Activated CD8-positive, alpha-beta memory T cell treated with anti-CD3 and anti-CD28 coated beads, Interleukin-2, amount 50 U/mL, for 1 hour (primary cell): ENCODE measurements around the gene HLA-DPB1.
"Not testable (repeated sequence)": the region's sequence is repeated elsewhere in the genome, so short reads cannot be mapped to it uniquely, and the experiment has no call there.

Experiments used
- DNase-seq: peaks from one replicate; pipeline ENCODE4 v3.0.0-alpha.2; 2020; ENCODE audit errors: extremely low read depth

HLA-DPB1 gene

GRCh38 chr6:33075568-33076405 lies at the start of gene HLA-DPB1:
TSS of gene HLA-DPB1 (plus strand) at chr6:33075990. CDS start at chr6:33076042, 52 bp downstream.
- no peak for DNase-seq

DNA sequence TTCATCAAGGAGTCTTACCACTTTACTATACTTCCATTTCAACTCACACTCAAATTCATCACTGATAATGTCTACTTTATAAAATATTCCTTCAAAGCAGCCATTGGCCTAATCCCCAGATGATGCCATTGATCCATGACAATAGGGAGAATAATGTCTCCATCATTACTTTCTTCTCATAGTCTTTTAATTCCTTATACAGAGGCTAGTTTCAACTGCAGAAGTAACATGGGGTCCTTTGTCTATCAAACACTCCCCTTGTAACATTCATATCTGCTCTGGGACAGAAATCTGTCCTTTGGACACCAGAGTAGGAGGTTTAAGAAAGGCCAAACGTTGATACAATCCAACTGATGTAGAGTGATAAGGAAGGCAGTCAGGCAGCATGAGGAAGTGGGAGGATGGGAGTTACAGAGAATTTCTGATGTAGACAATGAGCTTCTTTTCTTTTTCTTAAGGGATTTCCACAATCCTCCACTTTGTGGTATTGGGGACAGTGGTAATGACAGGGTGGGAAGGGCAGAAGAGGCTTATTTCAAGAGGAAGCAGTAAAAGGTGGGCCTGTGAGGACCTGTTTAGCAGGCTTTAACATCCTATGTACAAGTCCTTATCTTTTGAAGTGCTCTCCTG lies 47.5 kb upstream of the HLA-DPB1 start:
- DNase-seq = no peak

DNA sequence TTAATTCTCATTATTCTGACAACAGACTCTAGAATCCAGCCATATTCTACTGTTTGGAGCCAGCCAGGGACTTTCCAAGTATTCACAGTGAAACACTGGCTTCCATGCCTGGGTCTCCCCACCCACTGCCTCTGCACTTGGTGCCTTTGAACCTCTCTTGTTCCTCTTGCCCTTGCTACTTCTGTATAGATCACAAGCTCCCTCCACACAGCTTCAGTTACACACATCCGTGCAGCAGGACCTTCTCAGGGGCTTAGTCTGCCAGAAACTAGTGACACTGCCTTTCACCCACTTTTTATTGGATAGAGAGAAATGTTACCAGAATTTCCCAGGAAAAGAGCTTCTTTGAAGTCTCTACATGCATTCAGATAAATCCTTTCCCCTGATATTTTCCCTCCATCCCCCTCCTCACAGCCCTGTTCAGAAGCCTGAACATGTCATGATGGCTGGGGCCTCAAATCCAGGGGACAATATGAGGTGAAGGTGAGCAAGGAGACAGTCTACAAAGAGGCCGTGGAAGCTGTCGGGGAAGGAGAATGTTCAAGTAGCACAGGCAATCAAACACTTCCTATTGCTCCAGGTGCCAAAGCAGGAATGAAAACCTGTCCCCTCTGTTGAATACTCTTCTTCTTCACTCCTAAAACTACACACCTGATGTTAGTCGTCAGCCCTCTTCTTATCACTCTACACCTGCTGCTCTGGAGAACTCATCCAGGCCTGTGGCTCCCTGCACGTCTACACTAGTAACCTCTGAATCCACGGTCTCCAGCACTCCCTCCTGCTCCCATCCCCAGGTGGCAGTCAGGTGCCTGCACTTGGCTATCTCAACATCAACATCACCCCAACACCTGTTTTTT lies 46.2 kb upstream of the HLA-DPB1 start:
- DNase-seq = no peak

DNA sequence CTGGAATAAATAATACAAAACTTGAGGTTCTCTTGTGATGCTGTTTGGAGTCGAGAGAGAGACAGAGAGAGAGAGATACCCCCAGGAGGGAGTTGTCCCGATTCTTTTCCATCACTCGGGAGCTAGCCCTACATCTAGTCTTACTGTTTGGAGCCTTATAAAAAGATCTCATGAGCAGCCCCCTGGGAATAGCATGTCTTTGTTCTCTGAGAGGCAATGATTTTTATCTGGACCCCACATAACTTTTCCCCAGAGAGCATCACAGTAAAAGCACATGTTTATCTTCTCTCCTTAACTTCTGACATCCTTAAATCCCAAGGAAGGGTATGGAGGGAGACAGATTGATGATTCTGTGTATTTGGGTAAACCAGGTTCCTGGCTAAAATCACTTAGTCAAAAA lies 45.5 kb upstream of the HLA-DPB1 start:
- DNase-seq = no peak

GRCh38 chr6:33034554-33034953 lies 41.2 kb upstream of the HLA-DPB1 start:
- no peak for DNase-seq

- DNase-seq = no peak
Measured at GRCh38 chr6:33036535-33036934, 39.3 kb upstream of the HLA-DPB1 start.

DNA sequence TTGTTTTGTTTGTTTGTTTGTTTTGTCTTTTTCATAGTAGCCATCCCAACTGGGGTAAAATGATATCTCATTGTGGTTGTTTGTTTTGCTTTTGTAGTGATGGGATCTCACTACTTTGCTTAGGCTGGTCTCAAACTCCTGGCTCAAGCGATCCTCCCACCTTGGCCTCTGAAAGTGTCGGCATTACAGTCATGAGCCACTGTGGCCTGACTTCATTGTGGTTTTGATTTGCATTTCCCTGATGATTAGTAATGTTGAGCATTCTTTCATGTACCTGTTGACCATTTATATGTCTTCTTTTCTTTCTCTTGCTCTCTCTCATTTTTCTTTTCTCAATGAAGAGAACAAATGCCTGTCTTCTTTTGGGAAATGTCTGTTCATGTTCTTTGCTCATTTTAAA lies 35.6 kb upstream of the HLA-DPB1 start:
- no peak for DNase-seq

- no peak for DNase-seq
Measured at GRCh38 chr6:33049323-33050013, 26.3 kb upstream of the HLA-DPB1 start.

DNA sequence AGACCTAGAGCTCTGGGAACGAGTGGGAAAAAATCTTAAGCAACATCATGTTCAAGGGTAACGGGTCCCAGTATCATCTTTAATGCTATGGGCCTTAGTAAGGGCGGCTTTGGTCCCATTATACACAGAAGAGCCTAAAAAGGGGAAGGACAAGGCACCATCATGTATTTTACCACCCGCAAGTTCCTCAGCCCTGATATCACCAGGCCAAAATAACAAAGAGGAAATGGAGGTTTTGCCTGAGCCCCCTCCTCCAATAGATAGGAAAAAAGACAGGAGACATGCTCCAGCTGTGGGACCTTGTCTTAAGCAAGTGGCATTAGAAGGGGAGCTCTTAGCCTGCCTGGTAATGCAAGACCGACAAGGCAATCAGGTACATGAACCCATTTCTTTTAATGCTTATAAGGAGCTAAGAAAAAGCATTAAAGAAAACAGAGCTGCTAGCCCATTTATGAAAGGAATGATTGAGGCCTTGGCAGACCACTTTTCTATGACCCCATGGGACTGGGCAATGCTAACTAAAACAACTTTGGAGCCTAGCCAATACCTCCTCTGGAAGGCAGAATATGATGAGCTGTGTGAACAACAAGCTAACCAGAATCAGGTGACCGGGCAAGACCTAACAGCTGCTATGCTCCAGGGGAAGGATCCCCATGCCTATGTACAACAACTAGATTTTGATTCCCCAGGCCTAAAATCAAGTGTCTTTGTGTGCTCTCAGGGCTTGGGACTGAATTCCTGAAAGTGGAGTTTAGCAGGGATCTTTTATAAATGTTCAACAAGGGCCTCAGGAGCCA lies 25.6 kb upstream of the HLA-DPB1 start:
- DNase-seq = no peak

DNA sequence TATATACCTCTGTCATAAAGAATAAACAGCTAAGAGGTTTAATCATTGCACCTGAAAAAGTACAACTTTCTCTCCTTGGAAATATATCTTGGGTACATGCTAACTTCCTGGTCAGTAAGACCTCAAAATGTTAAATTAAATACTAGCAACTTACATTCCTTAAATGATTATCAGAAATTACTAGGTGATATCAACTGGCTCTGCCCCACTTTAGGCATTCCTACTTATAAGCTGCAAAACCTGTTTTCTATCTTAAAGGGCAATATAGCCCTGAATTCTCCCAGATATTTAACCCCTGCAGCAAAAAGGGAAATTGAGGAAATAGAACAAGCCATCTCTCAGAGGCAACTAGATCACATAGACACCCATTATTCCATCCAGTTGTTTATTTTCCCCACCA lies 23.2 kb upstream of the HLA-DPB1 start:
- DNase-seq = no peak

GRCh38 chr6:33053230-33053629 lies 22.6 kb upstream of the HLA-DPB1 start:
- DNase-seq = no peak

DNA sequence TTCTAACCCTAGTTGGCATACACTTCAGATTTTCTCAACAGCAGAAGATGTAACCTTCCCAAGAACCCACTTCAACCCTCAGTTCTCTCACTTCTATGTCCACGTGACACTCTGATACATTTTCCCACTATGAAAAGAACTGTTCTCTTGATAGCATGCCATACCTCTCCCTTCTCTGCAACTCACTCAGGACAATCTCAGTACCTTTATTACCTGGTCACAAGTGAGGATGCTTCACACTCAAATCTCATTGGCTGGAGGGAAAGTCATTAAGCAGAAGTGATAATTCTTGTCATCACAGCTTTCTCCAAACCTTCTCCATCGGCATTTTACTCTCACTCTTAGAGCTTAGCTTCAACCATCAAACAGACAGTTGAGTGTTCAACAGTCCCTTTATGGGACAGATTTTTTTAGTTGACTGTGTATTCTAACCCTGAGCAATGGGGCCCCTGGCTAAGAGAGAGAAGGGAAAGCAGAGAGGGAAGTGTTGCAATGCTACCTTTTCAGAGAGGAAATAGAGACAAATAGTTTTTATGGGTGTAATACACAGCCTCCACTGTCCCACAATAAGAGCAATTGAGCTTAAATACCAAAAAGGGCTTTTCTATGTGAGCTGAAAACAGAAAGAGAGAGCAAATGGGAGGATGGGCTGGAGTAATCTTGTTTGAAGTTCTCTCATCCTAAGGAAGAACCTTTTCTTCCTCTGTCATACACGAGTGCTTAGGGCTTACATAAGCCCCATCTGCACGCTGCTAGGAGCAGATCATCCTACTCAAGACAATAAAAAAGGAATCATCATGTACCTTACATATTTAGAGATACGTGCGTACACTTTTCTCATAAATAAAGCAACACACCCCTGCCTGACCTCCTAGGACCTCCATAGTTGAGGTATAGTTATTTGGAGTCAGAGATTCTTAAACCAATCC lies 18.3 kb upstream of the HLA-DPB1 start:
- DNase-seq = no peak

GRCh38 chr6:33061987-33062386 lies 13.8 kb upstream of the HLA-DPB1 start:
- no peak for DNase-seq

DNA sequence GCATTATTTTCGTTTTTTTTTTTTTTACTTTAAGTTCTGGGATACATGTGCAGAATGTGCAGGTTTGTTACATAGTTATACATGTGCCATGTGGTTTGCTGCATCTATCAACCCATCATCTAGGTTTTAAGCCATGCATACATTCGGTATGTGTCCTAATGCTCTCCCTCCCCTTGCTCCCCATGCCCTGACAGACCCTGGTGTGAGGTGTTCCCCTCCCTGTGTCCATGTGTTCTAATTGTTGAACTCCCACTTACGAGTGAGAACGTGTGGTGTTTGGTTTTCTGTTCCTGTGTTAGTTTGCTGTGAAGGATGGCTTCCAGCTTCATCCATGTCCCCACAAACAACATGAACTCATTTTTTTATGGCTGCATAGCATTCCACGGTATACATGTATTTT lies 12.4 kb upstream of the HLA-DPB1 start:
- DNase-seq = not testable (repeated sequence)

DNA sequence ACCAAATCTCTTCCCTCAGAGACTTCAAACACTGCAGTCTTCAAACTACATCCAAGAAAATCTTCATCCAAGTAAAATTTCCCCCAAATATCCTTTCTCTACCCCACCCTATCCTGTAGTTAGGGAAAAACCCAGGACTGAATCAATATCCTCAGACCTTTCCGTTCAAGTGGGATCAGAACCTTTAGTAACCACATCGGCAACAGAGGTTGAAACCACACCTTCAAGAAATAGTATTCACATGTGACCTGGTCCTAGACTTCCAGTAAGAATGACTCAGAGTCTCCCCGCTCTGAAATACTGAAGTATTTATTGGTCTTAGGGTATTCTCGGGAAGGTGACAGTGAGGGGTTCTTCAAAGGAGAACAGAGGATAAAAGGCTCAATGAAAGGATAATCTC lies 11.1 kb upstream of the HLA-DPB1 start:
- no peak for DNase-seq

DNA sequence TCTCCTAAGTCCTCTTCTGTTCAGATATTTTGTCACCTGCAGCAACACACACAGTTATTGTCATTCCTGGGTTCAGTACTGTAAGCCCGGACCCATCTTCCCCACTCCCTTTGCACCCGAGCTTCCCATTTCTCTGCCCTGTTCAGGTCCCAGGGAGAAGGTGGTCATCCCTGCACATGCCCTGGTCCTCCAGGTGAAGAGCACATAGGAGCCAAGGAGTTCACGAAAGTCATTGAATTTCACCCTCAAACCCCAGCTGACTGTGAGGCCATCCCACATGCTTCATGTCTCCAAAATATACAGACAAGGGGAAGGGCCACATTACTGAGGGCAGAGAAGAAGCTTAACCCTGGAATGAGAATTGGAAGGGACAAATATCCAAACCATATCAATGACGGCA lies 10.5 kb upstream of the HLA-DPB1 start:
- DNase-seq = no peak

DNA sequence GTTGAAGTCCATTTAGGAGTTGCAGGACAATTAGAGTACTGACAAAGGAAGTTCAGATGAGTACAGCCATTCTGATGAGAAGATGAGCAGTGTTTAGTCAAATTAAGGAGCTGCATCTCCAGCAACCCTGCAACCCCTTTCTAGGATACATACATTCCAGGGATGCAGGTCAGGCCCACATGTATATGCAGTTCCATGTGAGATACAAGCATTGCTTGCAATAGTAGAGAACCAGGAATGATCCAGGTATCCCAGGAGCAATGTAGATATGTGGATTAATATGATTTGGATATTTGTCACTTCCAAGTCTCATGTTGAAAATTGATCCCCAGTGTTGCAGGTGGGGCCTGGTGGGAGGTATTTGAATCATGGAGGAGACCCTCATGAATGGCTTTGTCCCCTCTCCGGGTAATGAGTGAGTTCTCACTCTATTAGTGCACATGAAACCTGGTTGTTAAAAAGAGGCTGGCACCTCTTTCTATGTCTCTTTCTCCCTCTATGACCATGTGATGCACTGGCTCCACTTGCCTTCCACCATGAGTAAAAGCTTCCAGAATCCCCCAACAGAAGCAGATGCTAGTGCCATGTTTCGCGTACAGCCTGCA lies 8.8 kb upstream of the HLA-DPB1 start:
- DNase-seq = no peak

- DNase-seq = no peak
Measured at GRCh38 chr6:33069021-33069738, 6.6 kb upstream of the HLA-DPB1 start.

- DNase-seq = no peak
Measured at GRCh38 chr6:33070909-33071308, 4.9 kb upstream of the HLA-DPB1 start.
